ENCODE measurements around the gene SORL1.
"Not testable (repeated sequence)": the region's sequence is repeated elsewhere in the genome, so short reads cannot be mapped to it uniquely, and the experiment has no call there.

SORL1 gene

DNA sequence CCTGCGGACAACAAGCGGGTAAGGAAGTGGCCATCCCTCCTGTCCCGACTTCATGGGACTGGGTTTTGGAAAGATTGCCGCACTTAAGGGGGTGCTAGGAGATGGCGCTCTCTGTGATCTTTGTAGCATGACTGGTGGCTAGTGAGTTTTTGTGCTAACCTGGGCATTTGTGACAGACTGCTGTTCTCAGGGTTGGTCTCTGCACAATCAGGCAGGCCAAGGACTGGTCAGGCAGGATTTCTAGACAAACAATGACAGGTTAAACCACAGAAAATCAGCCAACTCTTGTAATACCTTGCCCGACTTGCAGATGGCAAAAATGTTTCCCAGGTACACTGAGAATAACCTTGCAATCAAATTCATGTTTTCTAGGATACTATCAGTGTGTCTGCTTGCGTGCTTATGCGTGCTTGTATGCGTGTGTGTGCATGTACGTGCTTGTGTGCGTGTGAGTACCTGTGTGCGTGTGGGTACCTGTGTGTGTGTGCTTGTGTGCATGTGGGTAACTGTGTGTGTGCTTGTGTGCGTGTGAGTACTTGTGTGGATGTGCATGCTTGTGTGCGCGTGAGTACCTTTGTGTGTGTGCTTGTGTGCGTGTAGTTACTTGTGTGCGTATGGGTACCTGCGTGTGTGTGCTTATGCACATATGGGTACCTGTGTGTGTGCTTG lies 26.2 kb downstream of the SORL1 start:
- Histone ChIP-seq H2AFZ (no peak overlapping the region), H3K79me2 (no peaks in the 10 kb centered on the region), H3K4me3 (ENCODE audit: low read depth, low read length) (no peak overlapping the region), H3K27me3 (ENCODE audit: control insufficient read depth, insufficient read depth, low read length) (no peaks in the 10 kb centered on the region), H3K27ac (no peak overlapping the region), H3K36me3 (ENCODE audit: control insufficient read depth, insufficient read depth, low read length) (no peaks in the 10 kb centered on the region), H3K9me3 (ENCODE audit: control insufficient read depth, low read length) (no peaks in the 10 kb centered on the region), H3K4me1 (no peaks in the 10 kb centered on the region), H3K9ac (no peak overlapping the region), H3K4me2 (ENCODE audit: low read length) (no peak overlapping the region)
- TF ChIP-seq, protein P1, sequence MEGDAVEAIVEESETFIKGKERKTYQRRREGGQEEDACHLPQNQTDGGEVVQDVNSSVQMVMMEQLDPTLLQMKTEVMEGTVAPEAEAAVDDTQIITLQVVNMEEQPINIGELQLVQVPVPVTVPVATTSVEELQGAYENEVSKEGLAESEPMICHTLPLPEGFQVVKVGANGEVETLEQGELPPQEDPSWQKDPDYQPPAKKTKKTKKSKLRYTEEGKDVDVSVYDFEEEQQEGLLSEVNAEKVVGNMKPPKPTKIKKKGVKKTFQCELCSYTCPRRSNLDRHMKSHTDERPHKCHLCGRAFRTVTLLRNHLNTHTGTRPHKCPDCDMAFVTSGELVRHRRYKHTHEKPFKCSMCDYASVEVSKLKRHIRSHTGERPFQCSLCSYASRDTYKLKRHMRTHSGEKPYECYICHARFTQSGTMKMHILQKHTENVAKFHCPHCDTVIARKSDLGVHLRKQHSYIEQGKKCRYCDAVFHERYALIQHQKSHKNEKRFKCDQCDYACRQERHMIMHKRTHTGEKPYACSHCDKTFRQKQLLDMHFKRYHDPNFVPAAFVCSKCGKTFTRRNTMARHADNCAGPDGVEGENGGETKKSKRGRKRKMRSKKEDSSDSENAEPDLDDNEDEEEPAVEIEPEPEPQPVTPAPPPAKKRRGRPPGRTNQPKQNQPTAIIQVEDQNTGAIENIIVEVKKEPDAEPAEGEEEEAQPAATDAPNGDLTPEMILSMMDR (IDR thresholded peaks at IDR 0.05): no peak

DNA sequence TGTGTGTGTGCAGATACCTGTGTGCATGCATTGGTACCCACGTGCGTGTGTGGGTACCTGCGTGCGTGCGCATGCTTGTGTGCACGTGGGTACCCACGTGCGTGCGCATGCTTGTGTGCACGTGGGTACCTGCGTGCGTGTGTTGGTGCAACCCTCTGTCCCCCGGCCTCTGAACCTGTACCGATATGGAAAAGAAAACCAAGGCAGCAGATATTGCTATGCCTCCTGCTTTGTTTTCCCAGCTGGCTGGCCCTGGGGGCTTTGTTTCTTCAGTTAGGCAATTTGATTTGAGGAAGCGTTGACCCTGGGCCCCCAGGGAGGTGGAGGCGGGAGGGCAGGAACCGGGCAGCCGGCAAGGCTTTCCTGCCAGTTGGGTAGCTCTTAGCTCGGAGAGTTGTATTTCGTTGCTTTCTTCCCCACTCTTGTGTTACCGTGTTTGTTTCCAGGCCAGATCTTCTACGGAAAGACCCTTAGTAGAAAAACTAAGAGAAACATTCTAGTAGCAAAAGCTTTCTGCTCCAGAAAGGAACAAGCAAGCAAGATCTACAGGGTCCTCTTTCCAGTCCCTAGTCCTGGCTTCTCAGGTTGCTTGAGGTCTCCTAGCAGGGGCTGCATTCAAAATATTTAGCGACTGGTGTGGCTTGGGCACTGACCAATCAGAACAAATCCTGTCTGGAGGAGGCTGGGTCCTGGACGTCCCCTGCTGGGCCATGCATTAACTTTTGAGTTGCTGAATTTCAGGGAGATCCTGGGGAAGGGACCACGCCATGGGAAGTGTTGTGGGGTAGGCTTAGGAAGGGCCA lies 27.0 kb downstream of the SORL1 start:
- no peaks in the 10 kb centered on the region for H3K27me3 ChIP-seq (ENCODE audit: control insufficient read depth, insufficient read depth, low read length)
- no peak overlapping the region for H3K4me3 ChIP-seq (ENCODE audit: low read depth, low read length)
- TF ChIP-seq, protein P1 (IDR thresholded peaks at IDR 0.05): no peak
- H3K9me3 ChIP-seq (ENCODE audit: control insufficient read depth, low read length): no peaks in the 10 kb centered on the region
- no peaks in the 10 kb centered on the region for H3K36me3 ChIP-seq (ENCODE audit: control insufficient read depth, insufficient read depth, low read length)
- H3K4me2 ChIP-seq (ENCODE audit: low read length): no peak overlapping the region
- no peak overlapping the region for H3K9ac ChIP-seq
- no peak overlapping the region for H2AFZ ChIP-seq
- no peaks in the 10 kb centered on the region for H3K79me2 ChIP-seq
- no peaks in the 10 kb centered on the region for H3K4me1 ChIP-seq
- H3K27ac ChIP-seq: no peak overlapping the region

DNA sequence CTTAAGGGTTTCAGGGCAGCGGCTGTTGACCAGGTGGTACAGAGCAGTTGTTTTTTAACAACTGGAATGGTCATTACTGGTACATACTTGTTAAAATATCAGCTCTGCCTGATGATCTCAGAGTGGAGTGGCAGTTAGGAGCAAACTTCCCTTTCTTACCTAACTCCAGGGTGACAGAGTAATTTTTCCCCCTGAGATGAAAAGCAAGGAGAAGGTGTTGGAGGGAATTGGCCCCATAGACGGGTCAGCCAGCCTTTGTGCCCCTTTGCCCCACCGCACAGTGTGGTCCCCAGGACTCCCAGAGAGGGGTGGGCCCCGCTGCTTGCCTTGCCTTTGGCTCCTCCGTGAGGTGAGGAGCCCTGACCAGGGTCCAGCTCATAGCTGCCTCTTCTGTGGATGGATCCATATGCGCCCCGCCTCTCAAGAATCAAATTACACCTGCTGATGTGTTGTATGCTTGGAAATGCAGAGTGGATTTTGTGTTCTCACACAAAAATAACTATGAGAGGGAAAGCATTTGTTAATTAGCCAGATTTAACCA lies 27.7 kb downstream of the SORL1 start:
- H3K27ac ChIP-seq: no peak overlapping the region
- TF ChIP-seq, protein P1 (IDR thresholded peaks at IDR 0.05): no peak
- H3K4me1 ChIP-seq: no peaks in the 10 kb centered on the region
- no peak overlapping the region for H3K4me2 ChIP-seq (ENCODE audit: low read length)
- H2AFZ ChIP-seq: no peak overlapping the region
- H3K9me3 ChIP-seq (ENCODE audit: control insufficient read depth, low read length): no peaks in the 10 kb centered on the region
- no peaks in the 10 kb centered on the region for H3K27me3 ChIP-seq (ENCODE audit: control insufficient read depth, insufficient read depth, low read length)
- H3K79me2 ChIP-seq: no peaks in the 10 kb centered on the region
- H3K4me3 ChIP-seq (ENCODE audit: low read depth, low read length): no peak overlapping the region
- no peaks in the 10 kb centered on the region for H3K36me3 ChIP-seq (ENCODE audit: control insufficient read depth, insufficient read depth, low read length)
- H3K9ac ChIP-seq: no peak overlapping the region

DNA sequence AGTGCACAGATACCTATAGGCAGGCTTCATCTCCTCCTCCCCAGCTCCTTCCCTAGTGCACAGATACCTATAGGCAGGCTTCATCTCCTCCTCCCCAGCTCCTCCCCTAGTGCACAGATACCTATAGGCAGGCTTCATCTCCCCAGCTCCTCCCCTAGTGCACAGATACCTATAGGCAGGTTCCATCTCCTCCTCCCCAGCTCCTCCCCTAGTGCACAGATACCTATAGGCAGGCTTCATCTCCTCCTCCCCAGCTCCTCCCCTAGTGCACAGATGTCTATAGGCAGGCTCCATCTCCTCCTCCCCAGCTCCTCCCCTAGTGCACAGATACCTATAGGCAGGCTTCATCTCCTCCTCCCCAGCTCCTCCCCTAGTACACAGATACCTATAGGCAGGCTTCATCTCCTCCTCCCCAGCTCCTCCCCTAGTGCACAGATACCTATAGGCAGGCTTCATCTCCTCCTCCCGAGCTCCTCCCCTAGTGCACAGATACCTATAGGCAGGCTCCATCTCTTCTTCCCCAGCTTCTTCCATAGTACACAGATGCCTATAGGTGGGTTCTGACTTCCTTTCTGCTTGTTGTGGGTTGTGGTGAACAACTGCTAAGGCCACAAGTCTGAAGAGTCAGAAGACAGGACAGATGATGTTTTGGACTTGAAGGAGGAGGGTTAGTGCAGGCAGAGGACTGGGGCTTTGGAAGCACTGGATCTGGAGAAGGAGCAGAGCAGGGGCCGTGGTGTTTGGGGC lies 29.5 kb downstream of the SORL1 start:
- H2AFZ ChIP-seq; H3K4me3 ChIP-seq (ENCODE audit: low read depth, low read length); H3K9me3 ChIP-seq (ENCODE audit: control insufficient read depth, low read length); H3K9ac ChIP-seq; H3K4me2 ChIP-seq (ENCODE audit: low read length); H3K79me2 ChIP-seq; H3K27me3 ChIP-seq (ENCODE audit: control insufficient read depth, insufficient read depth, low read length); H3K36me3 ChIP-seq (ENCODE audit: control insufficient read depth, insufficient read depth, low read length); H3K4me1 ChIP-seq; H3K27ac ChIP-seq: not testable (repeated sequence)
